DND-41 (cell line): Measurements from ENCODE around the gene KRT71.

Source experiments
- ATAC-seq: fragments of 200-7000 bp; cut with Tn5 transposase; 3 replicates; pipeline ENCODE4 v1.9.1; 2021; ENCODE audit warnings: low read depth; ENCODE audit not compliant: insufficient read depth
- DNase-seq: peaks from one replicate; pipeline ENCODE4 v3.0.0-alpha.2; 2020
- H2AFZ ChIP-seq: 2 replicates; pipeline ENCODE4 v1.6.0; 2012; ENCODE audit warnings: low read depth, low read length
- H3K27ac ChIP-seq: 2 replicates; pipeline ENCODE4 v1.5.1; 2012; ENCODE audit warnings: low read length, inconsistent platforms
- H3K27me3 ChIP-seq: fragments of 200-600 bp; sonication (generic); 2 replicates; pipeline ENCODE4 v1.6.0; 2012; ENCODE audit warnings: low read length, mild to moderate bottlenecking, inconsistent platforms; ENCODE audit not compliant: insufficient read depth, poor library complexity
- H3K36me3 ChIP-seq: 2 replicates; pipeline ENCODE4 v1.5.1; 2012; ENCODE audit warnings: low read length, inconsistent platforms; ENCODE audit not compliant: insufficient read depth
- H3K4me1 ChIP-seq: 2 replicates; pipeline ENCODE4 v1.5.1; 2012; ENCODE audit warnings: mild to moderate bottlenecking, low read length; ENCODE audit not compliant: insufficient read depth
- H3K4me2 ChIP-seq: 2 replicates; pipeline ENCODE4 v1.6.0; 2012; ENCODE audit warnings: mild to moderate bottlenecking, moderate library complexity, low read length, inconsistent platforms; ENCODE audit not compliant: insufficient read depth
- H3K4me3 ChIP-seq, 2 experiments: fragments of 200-600 bp in 1 of 2; shearing (Covaris generic) in 1 of 2; 2 replicates each; pipeline ENCODE4 v1.5.1; 2012 to 2016; ENCODE audit warnings: inconsistent platforms in 2 of 2, low read length in 2 of 2, mild to moderate bottlenecking in 2 of 2, low read depth in 1 of 2, moderate library complexity in 1 of 2
- H3K79me2 ChIP-seq: 2 replicates; pipeline ENCODE4 v1.6.0; 2012; ENCODE audit warnings: low read length, inconsistent platforms; ENCODE audit not compliant: insufficient read depth
- H3K9ac ChIP-seq: 2 replicates; pipeline ENCODE4 v1.6.0; 2012; ENCODE audit warnings: low read depth, mild to moderate bottlenecking, inconsistent platforms, low read length, moderate library complexity
- H3K9me3 ChIP-seq: 2 replicates; pipeline ENCODE4 v1.5.1; 2012; ENCODE audit warnings: low read length, moderate library complexity, mild to moderate bottlenecking, inconsistent platforms; ENCODE audit not compliant: insufficient read depth, severe bottlenecking
- H4K20me1 ChIP-seq: 2 replicates; pipeline ENCODE4 v1.6.0; 2012; ENCODE audit warnings: low read length; ENCODE audit not compliant: insufficient read depth
- EZH2 ChIP-seq: IDR thresholded peaks from 3 replicates; pipeline ENCODE4 v1.6.1; 2012; ENCODE audit warnings: borderline replicate concordance, low read depth, mild to moderate bottlenecking, moderate library complexity, low read length, inconsistent platforms; ENCODE audit not compliant: severe bottlenecking
- TF ChIP-seq, protein P1 (sequence below): IDR thresholded peaks from 2 replicates; pipeline ENCODE4 v1.5.1; 2012; ENCODE audit warnings: borderline replicate concordance, low read length, moderate library complexity, mild to moderate bottlenecking; ENCODE audit not compliant: poor library complexity, severe bottlenecking; ENCODE audit errors: extremely low read depth

KRT71 gene

GRCh38 chr12:52524898-52525591 is 27.9 kb downstream of the KRT71 start:
- peaks cover 4% of the 10 kb centered on the region for H3K27me3 ChIP-seq
- H3K9me3 ChIP-seq, result no peaks in the 10 kb centered on the region
- TF ChIP-seq, protein P1, sequence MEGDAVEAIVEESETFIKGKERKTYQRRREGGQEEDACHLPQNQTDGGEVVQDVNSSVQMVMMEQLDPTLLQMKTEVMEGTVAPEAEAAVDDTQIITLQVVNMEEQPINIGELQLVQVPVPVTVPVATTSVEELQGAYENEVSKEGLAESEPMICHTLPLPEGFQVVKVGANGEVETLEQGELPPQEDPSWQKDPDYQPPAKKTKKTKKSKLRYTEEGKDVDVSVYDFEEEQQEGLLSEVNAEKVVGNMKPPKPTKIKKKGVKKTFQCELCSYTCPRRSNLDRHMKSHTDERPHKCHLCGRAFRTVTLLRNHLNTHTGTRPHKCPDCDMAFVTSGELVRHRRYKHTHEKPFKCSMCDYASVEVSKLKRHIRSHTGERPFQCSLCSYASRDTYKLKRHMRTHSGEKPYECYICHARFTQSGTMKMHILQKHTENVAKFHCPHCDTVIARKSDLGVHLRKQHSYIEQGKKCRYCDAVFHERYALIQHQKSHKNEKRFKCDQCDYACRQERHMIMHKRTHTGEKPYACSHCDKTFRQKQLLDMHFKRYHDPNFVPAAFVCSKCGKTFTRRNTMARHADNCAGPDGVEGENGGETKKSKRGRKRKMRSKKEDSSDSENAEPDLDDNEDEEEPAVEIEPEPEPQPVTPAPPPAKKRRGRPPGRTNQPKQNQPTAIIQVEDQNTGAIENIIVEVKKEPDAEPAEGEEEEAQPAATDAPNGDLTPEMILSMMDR, result no peak
- no peak for TF ChIP-seq EZH2
- H3K4me3 ChIP-seq, result no peak overlapping the region
- no peaks in the 10 kb centered on the region for H3K36me3 ChIP-seq
- H3K9ac ChIP-seq, result no peak overlapping the region
- ATAC-seq (no peak), DNase-seq (no peak)
- no peak overlapping the region for H2AFZ ChIP-seq
- H4K20me1 ChIP-seq, result no peaks in the 10 kb centered on the region; the same call in 1 of the 2 replicates
- no peak overlapping the region for H3K27ac ChIP-seq
- no peaks in the 10 kb centered on the region for H3K4me1 ChIP-seq
- H3K79me2 ChIP-seq, result no peaks in the 10 kb centered on the region
- no peak overlapping the region for H3K4me2 ChIP-seq

DNA sequence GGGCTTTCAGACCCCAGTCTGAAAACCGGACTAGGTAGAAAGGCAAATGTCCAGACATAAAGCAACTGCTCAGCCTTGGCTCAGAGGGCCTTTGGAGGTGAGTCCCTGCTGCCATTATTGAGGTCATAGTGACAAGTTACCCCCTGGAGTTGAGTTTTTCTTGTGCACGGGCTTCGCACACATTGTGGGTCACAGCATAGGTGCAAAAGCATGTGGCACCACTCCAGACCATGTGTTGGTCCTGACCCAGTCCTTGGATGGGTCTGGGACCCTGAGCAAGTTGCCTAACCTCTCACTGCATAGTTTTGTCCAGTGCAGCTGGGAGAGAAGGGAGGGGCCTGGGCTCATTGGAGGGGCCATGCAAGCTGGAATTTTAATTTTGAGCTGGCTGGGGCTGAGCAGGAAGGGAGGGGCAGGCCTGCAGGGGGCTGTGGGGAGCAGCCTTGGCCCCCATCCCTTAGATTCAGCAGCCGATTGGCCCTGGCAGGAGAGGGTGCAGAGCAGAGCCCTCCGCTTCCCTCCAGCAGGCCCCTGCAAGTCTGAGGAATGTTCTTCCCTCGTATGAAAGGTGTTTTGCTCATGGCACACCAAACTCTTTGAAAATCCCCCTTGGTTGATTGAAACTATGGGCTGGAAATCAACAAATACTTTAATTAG is 28.6 kb downstream of the KRT71 start:
- no peak for ATAC-seq
- no peak for DNase-seq
- no peak overlapping the region for H3K4me2 ChIP-seq
- H3K27ac ChIP-seq, result no peak overlapping the region
- no peaks in the 10 kb centered on the region for H3K9me3 ChIP-seq
- no peaks in the 10 kb centered on the region for H3K4me1 ChIP-seq
- peaks cover 7% of the 10 kb centered on the region for H3K27me3 ChIP-seq
- no peak overlapping the region for H3K9ac ChIP-seq
- no peak overlapping the region for H3K4me3 ChIP-seq
- H4K20me1 ChIP-seq, result no peaks in the 10 kb centered on the region; the same call in 1 of the 2 replicates
- no peak overlapping the region for H2AFZ ChIP-seq
- TF ChIP-seq, protein P1, result no peak
- no peak for TF ChIP-seq EZH2
- no peaks in the 10 kb centered on the region for H3K79me2 ChIP-seq
- H3K36me3 ChIP-seq, result no peaks in the 10 kb centered on the region

DNA sequence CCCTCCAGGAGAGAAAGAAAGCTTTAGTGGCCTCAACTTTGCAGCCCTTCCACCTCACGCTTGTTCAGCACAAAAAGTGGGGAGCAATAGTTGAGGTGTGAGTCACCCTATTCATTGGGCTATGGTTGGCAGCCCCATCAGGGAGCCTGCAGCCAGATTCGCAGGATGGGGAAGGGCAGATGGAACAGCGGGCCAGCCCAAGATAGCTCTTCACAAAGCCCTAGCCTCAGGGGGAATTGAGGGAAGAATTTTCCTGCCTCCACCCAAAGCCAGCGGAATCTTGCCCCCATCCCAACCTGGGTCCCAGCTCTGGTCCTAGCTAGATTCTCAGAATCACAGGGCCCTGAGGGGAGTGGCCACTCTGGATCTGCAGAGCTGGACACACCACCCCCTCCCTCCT is 29.1 kb downstream of the KRT71 start:
- TF ChIP-seq, protein P1, result no peak
- no peak for TF ChIP-seq EZH2
- Histone ChIP-seq H3K27ac (no peak overlapping the region), H3K9me3 (no peaks in the 10 kb centered on the region), H4K20me1 (no peaks in the 10 kb centered on the region; the same call in 1 of the 2 replicates), H3K9ac (no peak overlapping the region), H3K4me1 (no peaks in the 10 kb centered on the region), H3K27me3 (peaks cover 10% of the 10 kb centered on the region), H2AFZ (no peak overlapping the region), H3K36me3 (no peaks in the 10 kb centered on the region), H3K4me3 (no peak overlapping the region), H3K4me2 (no peak overlapping the region), H3K79me2 (no peaks in the 10 kb centered on the region)
- DNase-seq (no peak), ATAC-seq (no peak)
